NT2/D1 (cell line): ENCODE measurements around the gene HOXB2.

Experiments
- YY1 ChIP-seq: IDR thresholded peaks from 2 replicates; pipeline ENCODE4 v1.6.1; 2011; ENCODE audit not compliant: insufficient read length, insufficient read depth
- ZNF274 ChIP-seq: IDR thresholded peaks from 2 replicates; pipeline ENCODE4 v1.6.1; 2011; ENCODE audit warnings: mild to moderate bottlenecking, low read depth, low read length

DNA sequence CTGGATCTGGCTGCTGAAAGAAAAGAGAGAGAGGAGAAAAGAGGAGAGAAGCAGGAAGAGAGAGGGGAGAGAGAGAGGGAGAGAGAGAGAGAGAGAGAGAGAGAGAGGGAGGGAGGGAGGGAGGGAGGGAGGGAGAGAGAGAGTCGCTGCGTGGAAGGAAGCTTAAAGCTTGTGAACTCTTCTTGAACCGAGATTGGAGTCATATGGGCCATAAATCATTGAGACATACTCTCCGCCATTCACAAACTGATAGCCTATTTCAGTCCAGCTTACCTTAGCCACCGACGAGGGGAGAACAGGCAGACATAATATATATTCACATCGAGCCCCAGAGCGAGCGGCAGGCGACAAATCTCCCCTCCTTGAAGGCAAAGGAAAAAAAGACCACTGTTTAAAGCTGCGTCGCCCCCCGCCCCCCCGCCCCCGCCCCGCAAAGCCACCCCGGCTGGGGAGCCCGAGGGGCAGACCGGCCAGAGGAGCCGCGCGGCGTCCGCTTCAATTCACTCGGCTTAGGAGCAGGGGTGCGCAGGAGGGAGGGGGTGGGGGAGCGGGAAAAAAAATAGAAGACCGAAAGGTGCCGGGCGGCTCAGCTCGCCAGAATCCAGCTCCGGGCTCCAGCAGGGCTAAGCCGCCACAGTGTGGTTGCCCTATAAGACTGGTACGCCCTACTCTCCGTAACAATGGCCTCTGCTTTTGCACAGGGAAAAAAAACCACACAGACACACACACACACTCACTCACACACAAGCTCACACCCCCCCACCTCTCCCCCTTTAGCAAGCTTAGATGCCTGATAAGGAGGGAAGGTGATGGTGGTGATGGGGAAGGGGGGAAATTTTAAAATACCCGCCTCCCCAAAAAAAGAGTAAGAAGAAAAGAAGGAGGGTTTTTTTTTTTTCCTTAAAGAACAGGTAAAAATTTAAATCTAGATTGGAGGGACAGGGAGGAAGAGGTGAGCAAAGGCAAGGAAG, 10.6 kb upstream of the HOXB2 start:
- no peak for TF ChIP-seq ZNF274
- TF ChIP-seq YY1 = no peak
